ENCODE measurements around the gene TP53BP1.

Gene TP53BP1

DNA sequence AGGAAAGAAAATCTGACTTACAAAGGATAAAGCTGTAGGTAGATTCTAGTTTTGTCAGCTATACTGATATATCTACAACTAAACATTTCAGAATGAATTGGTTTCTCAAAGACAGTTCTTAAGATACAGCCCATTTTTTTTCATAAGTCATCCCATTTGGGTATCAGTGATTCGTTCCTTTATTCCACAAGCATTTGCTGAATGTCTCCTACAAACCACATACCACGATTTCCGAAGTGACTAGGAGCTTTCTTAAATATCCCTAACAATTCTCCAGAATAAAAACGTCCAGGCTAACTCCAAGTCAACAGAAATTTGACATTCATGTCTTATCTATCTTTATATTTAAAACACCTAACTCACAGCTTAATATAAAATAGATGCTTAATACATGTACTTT lies 59.8 kb downstream of the TP53BP1 start:
- Histone ChIP-seq H3K36me3 (replicated peaks in 1 of 2; ENCODE audit: control insufficient read depth in 2 of 2, insufficient read depth in 2 of 2, low read length in 2 of 2) (peaks cover 18 to 99% of the 10 kb centered on the region in 2 donors), H4K91ac (ENCODE audit: low read depth, low read length, poor library complexity) (no peak overlapping the region), H3K9ac (ENCODE audit: low read depth, low read length, poor library complexity) (no peak overlapping the region), H3K4ac (ENCODE audit: low read length) (no peak overlapping the region), H3K79me1 (ENCODE audit: low read depth, low read length) (peaks cover 2% of the 10 kb centered on the region), H3K27ac (replicated peaks; ENCODE audit: low read length) (no peak overlapping the region), H2AK5ac (ENCODE audit: low read depth, low read length) (no peak overlapping the region), H3K18ac (ENCODE audit: low read length) (no peak overlapping the region), H2BK15ac (ENCODE audit: low read length) (no peak overlapping the region), H2BK120ac (ENCODE audit: low read depth, low read length) (no peak overlapping the region), H3K27me3 (ENCODE audit: control insufficient read depth in 3 of 3, insufficient read depth in 3 of 3, low read depth in 1 of 3, low read length in 3 of 3) (no peaks in the 10 kb centered on the region), H3K9me3 (replicated peaks in 1 of 2; ENCODE audit: control insufficient read depth in 2 of 2, insufficient read depth in 1 of 2, low read depth in 1 of 2, low read length in 2 of 2) (peaks cover 0 to 5% of the 10 kb centered on the region in 2 donors), H4K8ac (ENCODE audit: low read depth, low read length) (no peak overlapping the region), H3K4me3 (ENCODE audit: low read length in 2 of 2) (no peak overlapping the region), H2AFZ (ENCODE audit: low read length) (no peak overlapping the region), H3K14ac (ENCODE audit: low read length) (no peak overlapping the region), H2BK5ac (ENCODE audit: low read length) (no peak overlapping the region), H3K4me1 (ENCODE audit: control insufficient read depth in 2 of 2, insufficient read depth in 1 of 2, low read depth in 1 of 2, low read length in 2 of 2) (no peaks in the 10 kb centered on the region), H3K23ac (ENCODE audit: low read depth, low read length, poor library complexity) (no peak overlapping the region), H3K4me2 (ENCODE audit: insufficient read depth, low read length, poor library complexity, severe bottlenecking) (no peak overlapping the region), H2BK12ac (ENCODE audit: low read length) (no peak overlapping the region)
- no peak for DNase-seq (ENCODE audit: low spot score)
- no CpG with 5 or more reads among the region's 4 CpGs for WGBS, 2 donors (ENCODE audit: extremely low coverage in 2 of 2, insufficient read length in 2 of 2, insufficient replicate concordance in 1 of 2)

DNA sequence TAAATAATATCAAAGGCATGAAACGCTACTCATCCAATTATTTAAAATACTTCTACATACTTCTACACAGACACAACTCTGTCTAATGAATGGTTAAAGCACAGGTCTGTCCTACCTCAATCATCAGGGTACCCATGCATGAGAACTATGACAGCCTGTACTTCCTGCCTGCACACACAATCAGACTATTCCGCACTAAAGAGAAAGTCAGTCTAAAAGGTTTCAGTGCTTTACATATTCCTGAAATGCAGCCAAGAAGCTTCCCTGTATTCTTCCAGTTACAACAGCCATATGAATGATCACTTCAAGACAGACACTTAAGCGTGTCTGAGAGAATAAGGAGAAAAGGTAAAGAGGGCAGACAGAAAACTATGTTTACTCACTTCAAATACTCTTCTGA lies 63.3 kb downstream of the TP53BP1 start:
- no peak overlapping the region for H3K9ac ChIP-seq (ENCODE audit: low read depth, low read length, poor library complexity)
- no peak overlapping the region for H2AK5ac ChIP-seq (ENCODE audit: low read depth, low read length)
- H3K36me3 ChIP-seq (replicated peaks in 1 of 2; ENCODE audit: control insufficient read depth in 2 of 2, insufficient read depth in 2 of 2, low read length in 2 of 2) = peaks cover 20 to 96% of the 10 kb centered on the region in 2 donors
- no peak overlapping the region for H4K91ac ChIP-seq (ENCODE audit: low read depth, low read length, poor library complexity)
- H3K27ac ChIP-seq (replicated peaks; ENCODE audit: low read length) = no peak overlapping the region
- no peaks in the 10 kb centered on the region for H3K4me1 ChIP-seq (ENCODE audit: control insufficient read depth in 2 of 2, insufficient read depth in 1 of 2, low read depth in 1 of 2, low read length in 2 of 2)
- H2BK120ac ChIP-seq (ENCODE audit: low read depth, low read length) = no peak overlapping the region
- H4K8ac ChIP-seq (ENCODE audit: low read depth, low read length) = no peak overlapping the region
- no peak overlapping the region for H3K23ac ChIP-seq (ENCODE audit: low read depth, low read length, poor library complexity)
- H3K18ac ChIP-seq (ENCODE audit: low read length) = no peak overlapping the region
- H3K14ac ChIP-seq (ENCODE audit: low read length) = no peak overlapping the region
- H2BK5ac ChIP-seq (ENCODE audit: low read length) = no peak overlapping the region
- no peak overlapping the region for H3K4ac ChIP-seq (ENCODE audit: low read length)
- no peak for DNase-seq (ENCODE audit: low spot score)
- no peaks in the 10 kb centered on the region for H3K9me3 ChIP-seq (replicated peaks in 1 of 2; ENCODE audit: control insufficient read depth in 2 of 2, insufficient read depth in 1 of 2, low read depth in 1 of 2, low read length in 2 of 2)
- H3K79me1 ChIP-seq (ENCODE audit: low read depth, low read length) = no peaks in the 10 kb centered on the region
- H2AFZ ChIP-seq (ENCODE audit: low read length) = no peak overlapping the region
- H2BK15ac ChIP-seq (ENCODE audit: low read length) = no peak overlapping the region
- no peak overlapping the region for H3K4me2 ChIP-seq (ENCODE audit: insufficient read depth, low read length, poor library complexity, severe bottlenecking)
- no peaks in the 10 kb centered on the region for H3K27me3 ChIP-seq (ENCODE audit: control insufficient read depth in 3 of 3, insufficient read depth in 3 of 3, low read depth in 1 of 3, low read length in 3 of 3)
- H2BK12ac ChIP-seq (ENCODE audit: low read length) = no peak overlapping the region
- H3K4me3 ChIP-seq (ENCODE audit: low read length in 2 of 2) = no peak overlapping the region
- no CpG with 5 or more reads among the region's 3 CpGs for WGBS, 2 donors (ENCODE audit: extremely low coverage in 2 of 2, insufficient read length in 2 of 2, insufficient replicate concordance in 1 of 2)

DNA sequence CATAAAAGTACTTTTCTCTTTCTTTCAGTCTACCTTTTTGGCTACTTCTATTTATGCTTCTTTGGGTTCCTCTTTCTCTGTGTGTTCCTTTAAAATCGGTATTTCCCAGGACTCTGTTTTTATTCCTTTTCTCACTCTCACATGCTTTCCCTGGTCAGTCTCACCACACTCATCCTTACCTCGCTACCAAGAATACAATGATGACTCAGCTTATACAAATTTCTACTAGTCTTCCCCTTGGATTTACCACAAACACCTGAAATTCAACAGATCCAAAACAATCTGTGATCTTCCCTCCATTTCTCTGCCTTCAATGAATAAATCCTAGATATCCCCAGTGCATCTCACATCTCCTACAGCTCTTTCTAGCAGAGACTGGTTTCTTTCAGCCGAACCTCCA lies 69.2 kb downstream of the TP53BP1 start:
- Histone ChIP-seq H3K18ac (ENCODE audit: low read length) (no peak overlapping the region), H3K4ac (ENCODE audit: low read length) (no peak overlapping the region), H2AK5ac (ENCODE audit: low read depth, low read length) (no peak overlapping the region), H2BK15ac (ENCODE audit: low read length) (no peak overlapping the region), H2BK5ac (ENCODE audit: low read length) (no peak overlapping the region), H3K27me3 (ENCODE audit: control insufficient read depth in 3 of 3, insufficient read depth in 3 of 3, low read depth in 1 of 3, low read length in 3 of 3) (no peaks in the 10 kb centered on the region), H2BK12ac (ENCODE audit: low read length) (no peak overlapping the region), H2AFZ (ENCODE audit: low read length) (no peak overlapping the region), H3K4me2 (ENCODE audit: insufficient read depth, low read length, poor library complexity, severe bottlenecking) (no peak overlapping the region), H3K4me1 (ENCODE audit: control insufficient read depth in 2 of 2, insufficient read depth in 1 of 2, low read depth in 1 of 2, low read length in 2 of 2) (no peaks in the 10 kb centered on the region), H3K36me3 (replicated peaks in 1 of 2; ENCODE audit: control insufficient read depth in 2 of 2, insufficient read depth in 2 of 2, low read length in 2 of 2) (peaks cover 37 to 96% of the 10 kb centered on the region in 2 donors), H2BK120ac (ENCODE audit: low read depth, low read length) (no peak overlapping the region), H4K91ac (ENCODE audit: low read depth, low read length, poor library complexity) (no peak overlapping the region), H3K4me3 (ENCODE audit: low read length in 2 of 2) (no peak overlapping the region), H3K79me1 (ENCODE audit: low read depth, low read length) (no peaks in the 10 kb centered on the region), H3K9ac (ENCODE audit: low read depth, low read length, poor library complexity) (no peak overlapping the region), H3K27ac (replicated peaks; ENCODE audit: low read length) (no peak overlapping the region), H3K14ac (ENCODE audit: low read length) (no peak overlapping the region), H3K23ac (ENCODE audit: low read depth, low read length, poor library complexity) (no peak overlapping the region), H3K9me3 (replicated peaks in 1 of 2; ENCODE audit: control insufficient read depth in 2 of 2, insufficient read depth in 1 of 2, low read depth in 1 of 2, low read length in 2 of 2) (no peaks in the 10 kb centered on the region), H4K8ac (ENCODE audit: low read depth, low read length) (no peak overlapping the region)
- DNase-seq (ENCODE audit: low spot score) = no peak
- no CpG with 5 or more reads among the region's 3 CpGs for WGBS, 2 donors (ENCODE audit: extremely low coverage in 2 of 2, insufficient read length in 2 of 2, insufficient replicate concordance in 1 of 2)

DNA sequence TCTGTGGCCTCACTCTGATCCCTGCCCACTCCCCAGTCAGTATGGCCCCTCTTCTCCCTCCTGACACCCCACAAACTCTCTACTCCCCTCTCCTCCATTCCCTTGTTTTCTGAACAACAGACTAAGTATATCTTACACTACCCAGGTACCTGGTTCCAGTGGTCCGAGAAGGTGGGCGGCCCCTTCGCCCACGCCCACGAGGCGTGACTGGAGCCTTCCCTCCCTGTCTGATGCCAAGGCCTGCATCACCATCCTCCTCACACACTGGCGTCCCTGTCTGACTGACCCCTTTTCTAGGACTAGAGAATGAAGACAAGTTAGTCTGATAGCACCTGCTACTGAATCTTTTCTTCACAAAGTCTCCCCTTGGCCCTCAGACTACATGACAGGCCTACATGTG lies 72.1 kb downstream of the TP53BP1 start:
- Histone ChIP-seq H3K4ac (ENCODE audit: low read length) (no peak overlapping the region), H2BK15ac (ENCODE audit: low read length) (no peak overlapping the region), H2BK120ac (ENCODE audit: low read depth, low read length) (no peak overlapping the region), H3K14ac (ENCODE audit: low read length) (no peak overlapping the region), H2BK5ac (ENCODE audit: low read length) (no peak overlapping the region), H3K23ac (ENCODE audit: low read depth, low read length, poor library complexity) (no peak overlapping the region), H2BK12ac (ENCODE audit: low read length) (no peak overlapping the region), H3K79me1 (ENCODE audit: low read depth, low read length) (no peaks in the 10 kb centered on the region), H3K4me2 (ENCODE audit: insufficient read depth, low read length, poor library complexity, severe bottlenecking) (no peak overlapping the region), H3K4me3 (ENCODE audit: low read length in 2 of 2) (no peak overlapping the region), H2AFZ (ENCODE audit: low read length) (no peak overlapping the region), H3K9me3 (replicated peaks in 1 of 2; ENCODE audit: control insufficient read depth in 2 of 2, insufficient read depth in 1 of 2, low read depth in 1 of 2, low read length in 2 of 2) (no peaks in the 10 kb centered on the region), H4K91ac (ENCODE audit: low read depth, low read length, poor library complexity) (no peak overlapping the region), H3K18ac (ENCODE audit: low read length) (no peak overlapping the region), H3K27ac (replicated peaks; ENCODE audit: low read length) (no peak overlapping the region), H3K36me3 (replicated peaks in 1 of 2; ENCODE audit: control insufficient read depth in 2 of 2, insufficient read depth in 2 of 2, low read length in 2 of 2) (peaks cover 37 to 97% of the 10 kb centered on the region in 2 donors), H4K8ac (ENCODE audit: low read depth, low read length) (no peak overlapping the region), H3K9ac (ENCODE audit: low read depth, low read length, poor library complexity) (no peak overlapping the region), H3K4me1 (ENCODE audit: control insufficient read depth in 2 of 2, insufficient read depth in 1 of 2, low read depth in 1 of 2, low read length in 2 of 2) (no peaks in the 10 kb centered on the region), H3K27me3 (ENCODE audit: control insufficient read depth in 3 of 3, insufficient read depth in 3 of 3, low read depth in 1 of 3, low read length in 3 of 3) (no peaks in the 10 kb centered on the region), H2AK5ac (ENCODE audit: low read depth, low read length) (no peak overlapping the region)
- DNase-seq (ENCODE audit: low spot score) = no peak
- WGBS, 2 donors (ENCODE audit: extremely low coverage in 2 of 2, insufficient read length in 2 of 2, insufficient replicate concordance in 1 of 2) = no CpG with 5 or more reads among the region's 7 CpGs
